Psoas muscle (tissue), 8 donors: Measurements from ENCODE around the gene P2RY6. TPM values are rescaled to one million over a fixed set of nuclear protein-coding genes. Genes with fewer than 3 reads are reported as not detected.

Source experiments
- ATAC-seq, 4 donors: fragments of 200-7000 bp; cut with Tn5 transposase; one replicate each; pipeline ENCODE4 v1.9.1; 2020; ENCODE audit warnings: moderate library complexity in 3 of 4, mild to moderate bottlenecking in 2 of 4
- DNase-seq, 2 donors: peaks; one replicate each; pipeline ENCODE4 v3.0.0-alpha.2; 2020
- H3K27ac ChIP-seq: fragments of 200-600 bp; one replicate; pipeline ENCODE4 v1.8.0; 2022
- H3K27me3 ChIP-seq, 3 donors: fragments of 200-600 bp in 1 of 3; one replicate each; pipeline versions ENCODE4 v1.6.1 to v1.8.0; 2013 to 2022; ENCODE audit warnings: low read length in 2 of 3, mild to moderate bottlenecking in 2 of 3, moderate library complexity in 1 of 3; ENCODE audit not compliant: insufficient read depth in 3 of 3
- H3K36me3 ChIP-seq, 2 donors: fragments of 200-600 bp in 1 of 2; one replicate each; pipeline versions ENCODE4 v1.6.1 to v1.8.0; 2013 to 2022; ENCODE audit warnings: low read depth in 1 of 2, mild to moderate bottlenecking in 1 of 2, moderate library complexity in 1 of 2; ENCODE audit not compliant: insufficient read depth in 1 of 2
- H3K4me1 ChIP-seq: fragments of 200-600 bp; one replicate; pipeline ENCODE4 v1.8.0; 2022
- H3K4me3 ChIP-seq: fragments of 200-600 bp; one replicate; pipeline ENCODE4 v1.8.0; 2022; ENCODE audit warnings: mild to moderate bottlenecking
- H3K9me3 ChIP-seq: fragments of 200-600 bp; one replicate; pipeline ENCODE4 v1.8.0; 2022
- CTCF ChIP-seq: fragments of 200-600 bp; IDR thresholded peaks from one replicate; pipeline ENCODE4 v1.8.0; 2022; ENCODE audit warnings: antibody characterized with exemption
- WGBS, 3 donors: extraction: QIAGEN DNeasy Blood & Tissue Kit; methylation state at CpG; one replicate each; pipeline versions ENCODE4 v1.1.6 to v1.1.7; 2013; 5-methylcytosine and 5-hydroxymethylcytosine counted together
- intact Hi-C, 2 donors: fragments of 100-400 bp; cut with DNase I; formaldehyde crosslinking; loops; one replicate each; pipeline versions ENCODE4 v1.11.0 to v1.14.2; 2022
- polyA plus RNA-seq, 3 donors: library from polyadenylated mRNA; stranded (reverse); fragments of 200-250 nt; gene quantifications; one replicate each; pipeline ENCODE4 v1.2.3, GENCODE V29; 2013
- total RNA-seq, 4 donors: library from RNA; stranded (reverse); fragmentation: NEBNext Ultra II Directional in 2 of 4; extraction: Animal tissue kit (Norgen Biotek cat#: 25700) in 2 of 4; gene quantifications; one replicate each; pipeline versions ENCODE4 v1.2.1 to v1.2.4, GENCODE V29; 2021 to 2023
- donor health status: healthy with polysubstance abuse.
- donor health status: DM: no; HTN: no; CAD: no; lungs with moderate emphysema.
- donor health status: Bipolar disorder and iron deficiency.
- donor health status: healthy.
- donor health status: DM: yes; HTN: yes; CAD: no.
- donor health status: DM: no; HTN: no; CAD: no.
- donor health status: DM: no; HTN: no; CAD: no.
- donor health status: DM: yes; HTN: yes; CAD: no.

P2RY6 gene
- total and polyA plus RNA-seq, 7 donors: 0.59 to 2.5 (median 1.3) TPM

GRCh38 chr11:73245461-73245860 lies 26.7 kb upstream of the P2RY6 start:
- DNase-seq (no peak), ATAC-seq (no peak)
- intact Hi-C loops: loop anchor here in 1 of 2 donors (5.0 kb wide), 1 partner anchor 418 kb away; no protein-coding TSS in a partner anchor
- peaks cover 17% of the 10 kb centered on the region for H3K4me1 ChIP-seq
- H3K4me3 ChIP-seq: no peak overlapping the region
- 54 to 66% (median 59%) methylated on average over 6 of the region's 6 CpGs for WGBS, 3 donors
- H3K27me3 ChIP-seq: no peaks in the 10 kb centered on the region
- peaks cover 0 to 5% of the 10 kb centered on the region in 2 donors for H3K36me3 ChIP-seq
- no peaks in the 10 kb centered on the region for H3K9me3 ChIP-seq
- no peak for TF ChIP-seq CTCF
- H3K27ac ChIP-seq: no peak overlapping the region

GRCh38 chr11:73246303-73246702 lies 25.8 kb upstream of the P2RY6 start:
- DNase-seq: no peak

GRCh38 chr11:73248526-73249185 lies 23.5 kb upstream of the P2RY6 start:
- intact Hi-C loops: loop anchor here in 1 of 2 donors (5.0 kb wide), 1 partner anchor 421 kb away; no protein-coding TSS in a partner anchor
- DNase-seq (no peak), ATAC-seq (no peak)
- Histone ChIP-seq H3K4me3 (no peak overlapping the region), H3K27me3 (no peaks in the 10 kb centered on the region), H3K4me1 (peaks cover 6% of the 10 kb centered on the region), H3K27ac (peak overlapping the region; percentile 71), H3K36me3 (no peaks in the 10 kb centered on the region), H3K9me3 (no peaks in the 10 kb centered on the region)
- 89 to 97% (median 94%) methylated on average over 3 of the region's 3 CpGs for whole genome bisulfite sequencing, 3 donors
- no peak for TF ChIP-seq CTCF

More at GRCh38 chr11:73246303-73246702, 25.8 kb upstream of the P2RY6 start:
- Histone ChIP-seq H3K4me1 (peaks cover 14% of the 10 kb centered on the region), H3K4me3 (no peak overlapping the region), H3K36me3 (peaks cover 0 to 2% of the 10 kb centered on the region in 2 donors), H3K27ac (no peak overlapping the region), H3K27me3 (no peaks in the 10 kb centered on the region), H3K9me3 (no peaks in the 10 kb centered on the region)
- ATAC-seq: no peak
- intact Hi-C loops: loop anchor here in 1 of 2 donors (5.0 kb wide), 1 partner anchor 419 kb away; no protein-coding TSS in a partner anchor
- 77 to 78% (median 78%) methylated on average over 2 of the region's 2 CpGs for WGBS, 3 donors
- no peak for TF ChIP-seq CTCF

- intact Hi-C loops: loop anchor here in 1 of 2 donors (5.0 kb wide), 1 partner anchor 422 kb away; no protein-coding TSS in a partner anchor
Measured at GRCh38 chr11:73249304-73249703, 22.8 kb upstream of the P2RY6 start.

More at GRCh38 chr11:73249304-73249703, 22.8 kb upstream of the P2RY6 start:
- no peak for TF ChIP-seq CTCF
- Histone ChIP-seq H3K36me3 (no peaks in the 10 kb centered on the region), H3K9me3 (no peaks in the 10 kb centered on the region), H3K27ac (peak overlapping the region; percentile 71), H3K4me1 (peaks cover 6% of the 10 kb centered on the region), H3K4me3 (no peak overlapping the region), H3K27me3 (no peaks in the 10 kb centered on the region)
- 41 to 55% (median 48%) methylated on average over 5 of the region's 5 CpGs for WGBS, 3 donors
- DNase-seq (peak in 1 of 2 donors; percentile 33), ATAC-seq (peak; percentile 73 to 94 (median 90))
